ENCODE results near the gene WDR72. TPM values are rescaled to one million over a fixed set of nuclear protein-coding genes. Genes with fewer than 3 reads are reported as not detected.

The WDR72 gene
- total and polyA plus RNA-seq, 4 donors = 6.1 to 55.4 (median 17.0) TPM

GRCh38 chr15:53721334-53722087, 38.0 kb downstream of the WDR72 start:
- WGBS = 36% methylated on average over 3 of the region's 3 CpGs
- DNase-seq (ENCODE audit: low spot score) = no peak
- peak overlapping the region; percentile 18 to 75 for H3K27ac ChIP-seq (ENCODE audit: low read depth in 1 of 2, low read length in 2 of 2)

More at GRCh38 chr15:53721334-53722087, 38.0 kb downstream of the WDR72 start:
- H3K36me3 ChIP-seq (ENCODE audit: control insufficient read depth in 4 of 4, insufficient read depth in 3 of 4, low read depth in 1 of 4, low read length in 3 of 4) = no peaks in the 10 kb centered on the region
- peak overlapping the region in 1 of 2 donors; percentile 12 for H3K9ac ChIP-seq (ENCODE audit: low read depth in 1 of 2, low read length in 2 of 2)
- no peaks in the 10 kb centered on the region for H3K9me3 ChIP-seq (ENCODE audit: control insufficient read depth in 4 of 4, low read length in 3 of 4)
- H3K4me3 ChIP-seq (ENCODE audit: low read depth in 1 of 3, low read length in 3 of 3) = peak overlapping the region; percentile 7 to 36 (median 21)
- TF ChIP-seq RAD21 (IDR thresholded peaks at IDR 0.05) (peak; percentile 23 to 47), EGR1 (IDR thresholded peaks at IDR 0.05; ENCODE audit: low read depth in 2 of 2) (no peak), FOXA2 (IDR thresholded peaks at IDR 0.05) (no peak), REST (IDR thresholded peaks at IDR 0.05) (peak; percentile 71), SP1 (IDR thresholded peaks at IDR 0.05) (peak; percentile 97), TAF1 (conservative IDR thresholded peaks at IDR 0.05) (peak; percentile 70), NR2F2 (IDR thresholded peaks at IDR 0.05) (peak; percentile 76), FOXA1 (IDR thresholded peaks at IDR 0.05) (no peak), YY1 (IDR thresholded peaks at IDR 0.05) (peak; percentile 62), RXRA (IDR thresholded peaks at IDR 0.05) (peak; percentile 73 to 74), HNF4A (conservative IDR thresholded peaks at IDR 0.05) (peak; percentile 99), GABPA (IDR thresholded peaks at IDR 0.05 in 1 of 2, conservative IDR thresholded peaks at IDR 0.05 in 1 of 2) (no peak), JUND (IDR thresholded peaks at IDR 0.05) (peak; percentile 62 to 69), HNF4G (IDR thresholded peaks at IDR 0.05) (peak; percentile 94)
- TF ChIP-seq, protein P1, sequence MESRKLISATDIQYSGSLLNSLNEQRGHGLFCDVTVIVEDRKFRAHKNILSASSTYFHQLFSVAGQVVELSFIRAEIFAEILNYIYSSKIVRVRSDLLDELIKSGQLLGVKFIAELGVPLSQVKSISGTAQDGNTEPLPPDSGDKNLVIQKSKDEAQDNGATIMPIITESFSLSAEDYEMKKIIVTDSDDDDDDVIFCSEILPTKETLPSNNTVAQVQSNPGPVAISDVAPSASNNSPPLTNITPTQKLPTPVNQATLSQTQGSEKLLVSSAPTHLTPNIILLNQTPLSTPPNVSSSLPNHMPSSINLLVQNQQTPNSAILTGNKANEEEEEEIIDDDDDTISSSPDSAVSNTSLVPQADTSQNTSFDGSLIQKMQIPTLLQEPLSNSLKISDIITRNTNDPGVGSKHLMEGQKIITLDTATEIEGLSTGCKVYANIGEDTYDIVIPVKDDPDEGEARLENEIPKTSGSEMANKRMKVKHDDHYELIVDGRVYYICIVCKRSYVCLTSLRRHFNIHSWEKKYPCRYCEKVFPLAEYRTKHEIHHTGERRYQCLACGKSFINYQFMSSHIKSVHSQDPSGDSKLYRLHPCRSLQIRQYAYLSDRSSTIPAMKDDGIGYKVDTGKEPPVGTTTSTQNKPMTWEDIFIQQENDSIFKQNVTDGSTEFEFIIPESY (IDR thresholded peaks at IDR 0.05) = peak; percentile 42
- TF ChIP-seq, protein P2, sequence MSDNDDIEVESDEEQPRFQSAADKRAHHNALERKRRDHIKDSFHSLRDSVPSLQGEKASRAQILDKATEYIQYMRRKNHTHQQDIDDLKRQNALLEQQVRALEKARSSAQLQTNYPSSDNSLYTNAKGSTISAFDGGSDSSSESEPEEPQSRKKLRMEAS (IDR thresholded peaks at IDR 0.05) = peak; percentile 18
- TF ChIP-seq, protein P3, sequence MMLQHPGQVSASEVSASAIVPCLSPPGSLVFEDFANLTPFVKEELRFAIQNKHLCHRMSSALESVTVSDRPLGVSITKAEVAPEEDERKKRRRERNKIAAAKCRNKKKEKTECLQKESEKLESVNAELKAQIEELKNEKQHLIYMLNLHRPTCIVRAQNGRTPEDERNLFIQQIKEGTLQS (IDR thresholded peaks at IDR 0.05) = no peak
- TF ChIP-seq, protein P4, sequence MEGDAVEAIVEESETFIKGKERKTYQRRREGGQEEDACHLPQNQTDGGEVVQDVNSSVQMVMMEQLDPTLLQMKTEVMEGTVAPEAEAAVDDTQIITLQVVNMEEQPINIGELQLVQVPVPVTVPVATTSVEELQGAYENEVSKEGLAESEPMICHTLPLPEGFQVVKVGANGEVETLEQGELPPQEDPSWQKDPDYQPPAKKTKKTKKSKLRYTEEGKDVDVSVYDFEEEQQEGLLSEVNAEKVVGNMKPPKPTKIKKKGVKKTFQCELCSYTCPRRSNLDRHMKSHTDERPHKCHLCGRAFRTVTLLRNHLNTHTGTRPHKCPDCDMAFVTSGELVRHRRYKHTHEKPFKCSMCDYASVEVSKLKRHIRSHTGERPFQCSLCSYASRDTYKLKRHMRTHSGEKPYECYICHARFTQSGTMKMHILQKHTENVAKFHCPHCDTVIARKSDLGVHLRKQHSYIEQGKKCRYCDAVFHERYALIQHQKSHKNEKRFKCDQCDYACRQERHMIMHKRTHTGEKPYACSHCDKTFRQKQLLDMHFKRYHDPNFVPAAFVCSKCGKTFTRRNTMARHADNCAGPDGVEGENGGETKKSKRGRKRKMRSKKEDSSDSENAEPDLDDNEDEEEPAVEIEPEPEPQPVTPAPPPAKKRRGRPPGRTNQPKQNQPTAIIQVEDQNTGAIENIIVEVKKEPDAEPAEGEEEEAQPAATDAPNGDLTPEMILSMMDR (IDR thresholded peaks at IDR 0.05; ENCODE audit: low read depth, low read length, missing input control) = no peak
- H3K4me1 ChIP-seq (ENCODE audit: control insufficient read depth in 4 of 4, insufficient read depth in 4 of 4, low read length in 3 of 4) = peaks cover 6 to 28% (median 16%) of the 10 kb centered on the region in 4 donors
- no peaks in the 10 kb centered on the region for H3K27me3 ChIP-seq (ENCODE audit: control insufficient read depth in 4 of 4, insufficient read depth in 4 of 4, low read length in 3 of 4)

Measured in liver (tissue), 9 donors.